Loucy (cell line): ENCODE data around the gene AKAP13.

Experiments
- EZH2phosphoT487 ChIP-seq: fragments of 200-600 bp; IDR thresholded peaks from 2 replicates; pipeline ENCODE4 v1.6.1; 2018; ENCODE audit warnings: antibody characterized with exemption, mild to moderate bottlenecking, moderate library complexity, borderline replicate concordance
- TF ChIP-seq, protein P1 (sequence below): fragments of 200-600 bp; sonication (generic); conservative IDR thresholded peaks from 2 replicates; pipeline ENCODE4 v1.5.1; 2014; ENCODE audit warnings: mild to moderate bottlenecking, antibody characterized with exemption, low read length

DNA sequence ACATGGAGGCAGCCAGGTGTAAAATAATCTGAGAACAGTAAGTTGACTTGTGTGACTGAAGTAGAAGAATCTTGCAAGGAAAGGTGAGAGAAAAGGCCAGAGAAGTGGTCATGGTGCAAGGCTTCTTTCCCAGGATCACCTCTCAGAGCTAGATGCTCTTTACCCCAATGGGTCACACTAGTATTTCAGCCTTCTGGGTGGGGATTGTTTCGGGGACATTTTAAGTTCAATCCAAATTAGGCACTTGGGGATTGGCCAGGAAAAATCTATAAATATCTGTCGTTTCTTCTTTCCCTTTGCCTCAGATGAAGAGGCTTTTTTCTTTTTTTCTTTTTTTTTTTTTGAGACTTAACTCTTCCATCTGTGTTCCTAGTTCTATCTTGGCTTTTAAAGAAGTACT lies 226.3 kb downstream of the AKAP13 start:
- TF ChIP-seq, protein P1, sequence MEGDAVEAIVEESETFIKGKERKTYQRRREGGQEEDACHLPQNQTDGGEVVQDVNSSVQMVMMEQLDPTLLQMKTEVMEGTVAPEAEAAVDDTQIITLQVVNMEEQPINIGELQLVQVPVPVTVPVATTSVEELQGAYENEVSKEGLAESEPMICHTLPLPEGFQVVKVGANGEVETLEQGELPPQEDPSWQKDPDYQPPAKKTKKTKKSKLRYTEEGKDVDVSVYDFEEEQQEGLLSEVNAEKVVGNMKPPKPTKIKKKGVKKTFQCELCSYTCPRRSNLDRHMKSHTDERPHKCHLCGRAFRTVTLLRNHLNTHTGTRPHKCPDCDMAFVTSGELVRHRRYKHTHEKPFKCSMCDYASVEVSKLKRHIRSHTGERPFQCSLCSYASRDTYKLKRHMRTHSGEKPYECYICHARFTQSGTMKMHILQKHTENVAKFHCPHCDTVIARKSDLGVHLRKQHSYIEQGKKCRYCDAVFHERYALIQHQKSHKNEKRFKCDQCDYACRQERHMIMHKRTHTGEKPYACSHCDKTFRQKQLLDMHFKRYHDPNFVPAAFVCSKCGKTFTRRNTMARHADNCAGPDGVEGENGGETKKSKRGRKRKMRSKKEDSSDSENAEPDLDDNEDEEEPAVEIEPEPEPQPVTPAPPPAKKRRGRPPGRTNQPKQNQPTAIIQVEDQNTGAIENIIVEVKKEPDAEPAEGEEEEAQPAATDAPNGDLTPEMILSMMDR = no peak
- TF ChIP-seq EZH2phosphoT487 = no peak
